Stimulated activated CD8-positive, alpha-beta memory T cell treated with anti-CD3 and anti-CD28 coated beads, Interleukin-4, amount 100 ng/mL, for 48 hours (primary cell): Measurements from ENCODE around the gene ADGRD1.
"Not testable (repeated sequence)": the region's sequence is repeated elsewhere in the genome, so short reads cannot be mapped to it uniquely, and the experiment has no call there.

Experiments
- DNase-seq: peaks from one replicate; pipeline ENCODE4 v3.0.0-alpha.2; 2020

The ADGRD1 gene

DNA sequence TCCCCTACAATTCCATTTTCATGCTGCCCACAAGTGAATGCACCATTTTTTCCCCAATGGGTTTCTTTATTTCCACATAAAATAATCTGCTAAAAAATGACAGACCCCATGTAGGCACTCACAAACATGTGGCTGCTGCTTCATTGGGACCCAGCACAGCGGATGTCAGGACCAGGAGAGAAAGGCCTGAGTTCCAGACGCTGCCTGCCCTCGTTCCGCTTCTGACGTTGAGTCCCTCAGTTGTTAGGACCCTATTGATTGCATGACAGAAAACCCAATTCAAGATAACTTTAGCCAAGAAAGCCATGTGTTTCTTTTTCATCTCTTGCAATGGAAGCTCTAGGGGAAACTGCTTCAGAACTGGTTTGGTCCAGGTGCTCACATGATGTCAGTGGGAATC is 34.6 kb downstream of the ADGRD1 start:
- no peak for DNase-seq

DNA sequence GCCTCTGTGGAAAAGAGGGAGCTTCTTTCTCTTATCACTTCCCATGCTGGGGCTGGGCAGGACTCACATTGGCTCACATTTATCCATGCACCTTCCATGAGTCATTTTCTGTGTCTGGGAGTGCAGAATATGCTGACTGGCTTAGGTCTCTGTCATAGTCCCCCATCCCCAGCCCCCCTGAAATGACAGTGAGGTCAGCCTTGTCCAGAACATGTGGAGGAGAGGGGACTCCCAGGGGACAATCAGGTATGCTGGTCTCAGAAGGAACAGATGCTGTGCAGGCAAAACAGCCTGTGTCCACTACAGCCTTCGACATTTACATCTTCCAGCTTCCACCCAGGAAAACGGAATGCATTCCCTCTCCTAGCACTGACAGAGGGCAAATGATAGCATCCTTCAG is 35.0 kb downstream of the ADGRD1 start:
- DNase-seq = no peak

DNA sequence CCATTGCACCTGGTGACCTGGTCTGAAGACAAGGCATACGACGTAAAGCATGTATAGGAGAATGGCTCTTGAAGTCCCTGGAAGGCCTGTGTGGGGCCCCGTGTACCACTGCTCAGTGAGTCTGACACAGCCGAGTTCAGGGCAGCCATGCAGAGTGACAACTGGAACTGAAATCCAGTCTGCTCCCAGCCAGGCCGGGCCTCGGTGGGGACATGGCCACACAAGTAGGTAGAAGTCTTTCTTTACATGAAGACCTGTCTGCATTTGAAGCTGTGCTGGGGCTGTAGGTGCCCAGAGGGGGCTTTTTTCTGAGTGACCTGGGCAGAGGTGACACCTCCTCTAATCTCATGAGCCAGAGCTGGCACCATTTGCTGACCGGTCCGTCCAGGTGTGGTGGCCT is 35.7 kb downstream of the ADGRD1 start:
- DNase-seq = no peak

DNA sequence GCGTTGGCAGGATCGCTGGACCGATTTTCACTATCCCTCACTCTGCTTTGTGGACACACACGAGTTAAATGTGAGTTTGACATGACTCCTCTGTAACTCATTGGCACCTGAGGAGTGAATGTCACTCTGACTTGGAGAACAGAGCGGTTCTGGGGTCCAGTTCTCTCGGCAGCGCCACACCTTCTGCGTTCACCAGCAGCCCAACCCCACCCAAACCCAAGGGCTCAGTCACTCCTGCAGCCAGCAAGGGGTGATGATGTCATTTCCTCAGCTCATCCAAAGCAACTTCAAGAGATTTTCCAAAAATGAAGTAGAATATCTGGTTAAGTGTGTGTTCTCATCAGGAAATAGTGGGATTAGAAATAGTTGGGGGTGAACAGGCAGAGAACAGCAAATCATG is 36.3 kb downstream of the ADGRD1 start:
- no peak for DNase-seq

DNA sequence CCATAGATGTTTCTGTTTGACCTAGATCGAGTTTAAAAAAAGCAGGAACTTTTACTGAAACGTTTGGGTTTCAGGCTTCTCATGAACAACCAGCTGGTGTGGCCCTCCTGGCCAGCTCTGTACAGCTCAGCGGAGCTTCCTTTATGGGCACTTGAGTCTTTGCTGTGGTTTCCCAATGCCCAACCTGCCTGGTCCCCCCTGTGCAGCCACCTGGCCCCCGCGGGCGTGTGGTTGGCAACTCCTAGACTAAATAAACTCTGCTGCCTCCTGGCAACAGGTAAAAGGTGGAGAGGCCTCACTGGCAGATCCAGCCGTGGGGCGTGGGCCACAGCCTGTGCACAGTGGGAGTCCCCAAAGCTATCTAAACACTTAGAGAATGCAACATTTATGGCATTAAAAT is 38.7 kb downstream of the ADGRD1 start:
- DNase-seq = no peak

DNA sequence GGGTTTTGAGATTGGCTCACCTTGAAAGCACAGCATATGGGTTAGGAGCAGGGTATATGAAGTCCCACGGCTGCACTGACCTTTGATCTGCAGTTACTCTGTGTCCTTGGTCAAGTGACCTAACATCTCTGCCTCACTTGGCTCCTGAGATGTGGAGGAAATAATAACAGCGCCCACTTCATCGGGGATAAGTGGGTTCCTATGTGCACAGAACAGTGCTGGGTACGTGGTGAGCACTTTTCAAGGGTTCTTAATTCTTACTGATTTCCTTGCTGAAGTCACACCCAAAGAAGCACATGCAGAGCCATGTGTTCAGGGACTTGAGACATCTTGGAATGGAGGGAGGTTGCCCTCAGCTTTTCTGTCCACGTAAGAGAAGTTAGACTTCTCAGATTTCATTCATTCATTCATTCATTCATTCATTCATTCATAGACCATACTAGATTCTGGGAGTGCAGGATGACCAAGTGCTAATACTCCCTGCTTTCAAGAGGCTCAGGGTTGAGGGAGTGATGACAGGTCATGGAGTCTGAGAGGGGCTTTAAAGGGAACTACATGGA is 39.4 kb downstream of the ADGRD1 start:
- no peak for DNase-seq

DNA sequence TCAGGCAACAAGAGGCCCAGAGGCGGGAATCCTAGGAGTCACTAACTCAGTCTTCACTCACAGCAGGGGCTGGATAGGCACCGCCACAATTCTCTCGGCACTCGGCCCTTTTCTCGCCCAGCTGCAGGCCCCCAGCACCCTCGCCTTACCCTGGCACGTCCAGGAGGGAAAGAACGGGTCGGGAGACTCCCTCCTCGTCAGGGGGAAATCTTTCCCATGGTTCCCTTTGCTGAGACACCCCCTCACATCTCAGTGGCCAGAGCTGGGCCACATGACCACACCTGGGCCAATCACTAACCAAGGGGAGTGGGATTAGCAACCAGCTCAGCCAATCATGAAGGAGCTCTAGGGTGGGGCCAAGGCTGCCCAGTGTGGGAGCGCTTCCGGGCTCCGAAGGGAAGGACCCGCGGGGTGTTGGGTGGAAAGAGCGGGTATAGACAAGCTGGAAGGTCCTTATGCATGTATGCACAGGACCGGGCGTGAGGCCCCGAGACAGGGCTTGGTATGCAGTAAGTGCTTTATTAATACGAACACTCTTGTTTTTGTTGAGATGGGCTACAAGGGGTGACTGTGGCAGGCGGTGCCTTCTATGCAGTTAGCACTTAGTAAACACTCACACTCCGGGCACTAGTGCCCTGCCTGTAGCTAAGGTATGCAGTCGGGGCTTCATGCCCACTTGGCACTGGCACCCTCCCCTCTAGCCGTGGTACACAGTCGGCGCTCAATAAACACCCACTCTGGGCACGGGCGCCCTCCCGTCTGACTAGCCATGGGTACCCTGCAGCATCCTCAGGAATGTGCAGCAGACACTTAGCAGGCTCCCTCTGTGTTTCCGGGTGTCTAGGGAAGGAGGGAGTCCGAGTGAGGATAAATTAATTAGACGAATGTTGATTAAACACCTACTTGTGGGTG is 40.3 kb downstream of the ADGRD1 start:
- no peak for DNase-seq

DNA sequence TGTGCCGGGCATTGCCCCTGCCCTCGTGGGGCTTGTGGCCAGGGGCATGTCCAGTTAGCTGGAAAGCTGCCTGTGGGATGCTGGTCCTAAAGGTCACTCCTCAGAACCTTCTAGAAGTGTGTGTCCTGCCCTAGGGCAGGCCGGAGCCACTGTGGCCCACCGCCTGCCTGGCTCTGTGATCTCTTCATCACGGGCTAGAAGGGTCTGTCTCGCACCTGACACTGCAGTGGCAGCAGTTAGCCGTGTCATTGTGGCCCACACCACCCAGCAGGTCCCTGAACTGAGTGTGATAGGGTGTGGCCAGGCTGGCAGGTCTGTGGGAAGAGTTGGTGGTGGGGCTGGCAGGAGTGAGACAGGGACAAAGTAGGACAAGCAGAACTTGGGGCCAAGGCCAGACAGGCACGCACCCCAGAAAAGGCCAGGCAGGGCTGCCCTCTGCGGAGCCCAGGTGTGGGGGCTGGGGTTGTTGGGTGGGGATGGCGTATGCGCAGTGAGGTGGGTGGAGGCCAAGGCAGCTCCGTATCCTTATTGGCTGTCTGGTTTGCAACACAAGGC is 41.2 kb downstream of the ADGRD1 start:
- DNase-seq = no peak

DNA sequence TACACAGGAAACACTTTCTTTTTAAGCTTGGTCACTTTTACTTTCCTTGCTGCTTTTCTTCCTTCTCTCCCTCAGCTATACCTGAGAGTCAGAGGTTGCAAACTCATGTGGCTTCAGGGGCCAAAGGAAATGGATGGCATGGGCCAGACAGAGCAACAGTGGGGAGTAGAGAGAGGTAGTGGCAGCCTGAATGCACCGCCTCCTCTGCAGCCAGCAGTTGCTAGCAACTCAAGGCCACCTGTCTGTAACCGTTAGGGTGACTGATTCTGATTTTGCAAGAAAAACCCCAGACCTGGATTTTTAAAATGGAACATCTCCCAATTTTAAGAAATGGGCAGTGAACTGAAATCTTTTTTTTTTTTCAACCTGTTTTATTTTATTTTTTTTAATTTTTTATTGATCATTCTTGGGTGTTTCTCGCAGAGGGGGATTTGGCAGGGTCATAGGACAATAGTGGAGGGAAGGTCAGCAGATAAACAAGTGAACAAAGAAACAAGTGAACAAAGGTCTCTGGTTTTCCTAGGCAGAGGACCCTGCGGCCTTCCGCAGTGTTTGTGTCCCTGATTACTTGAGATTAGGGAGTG is 41.8 kb downstream of the ADGRD1 start:
- not testable (repeated sequence) for DNase-seq

DNA sequence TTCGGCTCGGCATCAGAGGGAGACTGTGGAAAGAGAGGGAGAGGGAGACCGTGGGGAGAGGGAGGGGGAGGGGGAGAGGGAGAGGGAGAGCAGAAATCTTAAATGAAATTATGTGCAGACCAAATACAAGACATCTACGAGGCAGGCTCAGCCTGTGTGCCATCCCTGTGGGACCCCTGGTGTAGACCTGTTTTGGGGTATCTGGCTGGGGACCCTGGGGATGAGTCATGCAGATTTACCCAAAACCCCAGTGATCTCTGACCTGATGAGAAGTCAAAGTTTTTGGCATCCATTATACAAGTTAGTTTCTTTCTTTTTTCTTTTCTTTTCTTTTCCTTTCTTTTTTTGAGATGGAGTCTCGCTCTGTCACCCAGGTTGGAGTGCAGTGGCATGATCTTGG is 44.4 kb downstream of the ADGRD1 start:
- no peak for DNase-seq

DNA sequence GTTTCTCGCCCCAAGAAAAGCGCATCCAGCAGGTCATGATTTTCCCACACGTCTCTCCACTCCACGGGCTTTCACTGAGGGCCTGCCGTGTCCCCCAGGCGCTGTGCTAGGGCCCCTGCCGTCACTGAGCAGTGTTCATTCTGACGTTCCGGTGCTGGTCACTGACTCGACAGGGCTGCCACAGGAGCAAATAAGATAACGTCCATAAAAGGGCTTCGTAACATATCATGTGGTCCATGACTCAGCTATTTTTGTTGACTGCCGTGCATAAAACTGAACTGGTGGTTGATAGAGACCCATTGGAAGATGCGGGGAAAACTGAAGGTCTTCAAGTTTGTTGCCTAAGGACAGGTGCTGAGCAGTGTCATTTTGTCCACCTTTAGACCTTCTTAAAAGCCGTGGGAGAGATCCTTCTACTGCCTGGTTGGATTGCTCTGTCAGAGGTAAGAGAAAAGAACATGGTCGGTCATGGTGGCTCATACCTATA is 46.3 kb downstream of the ADGRD1 start:
- DNase-seq = no peak

DNA sequence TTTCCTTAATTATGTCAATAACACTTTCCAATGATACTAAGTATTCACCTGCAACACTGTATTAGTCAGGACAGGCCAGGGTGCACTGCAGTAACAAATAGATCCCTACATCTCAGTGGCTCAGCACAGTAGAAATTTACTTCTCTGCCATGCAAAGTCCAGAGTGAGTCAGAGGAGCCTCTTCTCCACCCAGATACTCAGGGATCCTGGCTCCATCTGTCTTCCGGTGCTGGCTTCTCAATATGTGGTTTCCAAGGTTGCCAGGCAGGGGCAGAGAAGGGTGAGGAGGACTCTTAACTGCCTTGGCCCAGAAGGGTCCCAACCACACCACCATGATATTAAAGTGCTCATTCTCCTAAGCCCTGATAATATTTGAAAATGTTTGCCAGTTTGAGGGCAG is 47.8 kb downstream of the ADGRD1 start:
- no peak for DNase-seq

DNA sequence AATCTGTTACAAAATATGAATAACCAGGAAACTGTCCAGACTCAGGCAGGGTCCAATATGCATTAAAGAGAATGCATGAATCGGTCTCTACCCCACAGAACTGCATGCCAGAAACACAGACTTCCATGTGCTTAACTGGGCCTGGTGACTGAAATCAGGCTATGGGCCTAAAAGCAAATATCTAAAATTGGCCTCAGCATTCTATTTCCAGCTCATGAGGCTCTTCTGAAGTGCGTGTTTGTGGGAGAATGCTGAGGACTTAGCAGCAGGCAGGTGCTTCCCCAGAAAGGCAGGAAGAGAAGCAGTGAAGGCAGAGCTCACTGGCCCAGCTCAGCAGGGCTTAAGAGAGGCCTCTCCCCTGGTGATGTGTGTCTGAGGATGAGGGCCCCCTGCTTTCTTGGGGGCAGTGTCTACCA is 48.5 kb downstream of the ADGRD1 start:
- no peak for DNase-seq

DNA sequence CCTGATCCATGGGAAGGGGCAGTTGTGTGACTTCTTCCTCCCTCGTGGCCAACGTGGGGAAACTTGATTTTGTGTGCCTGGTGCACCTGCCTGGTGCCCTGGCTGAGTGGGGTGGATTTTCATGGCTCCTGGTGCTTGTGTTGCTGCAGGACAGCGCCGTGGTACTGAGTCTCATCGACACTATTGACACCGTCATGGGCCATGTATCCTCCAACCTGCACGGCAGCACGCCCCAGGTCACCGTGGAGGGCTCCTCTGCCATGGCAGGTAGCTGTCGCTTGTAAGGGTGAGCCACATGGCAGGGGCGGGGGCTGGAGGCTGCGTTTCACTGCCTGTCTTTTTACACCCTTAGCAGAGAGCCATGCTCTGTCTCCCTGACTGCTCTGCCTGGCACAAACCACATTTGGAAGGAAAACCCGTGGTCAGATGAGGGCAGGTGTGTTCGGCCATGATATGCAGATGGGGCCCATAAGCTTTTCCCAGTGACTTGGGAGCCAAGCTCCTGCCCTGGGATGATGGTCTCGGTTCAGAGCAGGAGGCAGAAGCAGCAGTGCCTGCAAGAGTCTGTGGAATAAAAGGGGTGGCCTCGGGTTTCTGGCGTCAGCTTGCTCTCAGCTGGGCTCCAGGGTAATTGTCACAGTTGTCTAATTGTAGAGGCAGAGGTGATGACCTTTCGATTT is 49.5 kb downstream of the ADGRD1 start:
- no peak for DNase-seq

DNA sequence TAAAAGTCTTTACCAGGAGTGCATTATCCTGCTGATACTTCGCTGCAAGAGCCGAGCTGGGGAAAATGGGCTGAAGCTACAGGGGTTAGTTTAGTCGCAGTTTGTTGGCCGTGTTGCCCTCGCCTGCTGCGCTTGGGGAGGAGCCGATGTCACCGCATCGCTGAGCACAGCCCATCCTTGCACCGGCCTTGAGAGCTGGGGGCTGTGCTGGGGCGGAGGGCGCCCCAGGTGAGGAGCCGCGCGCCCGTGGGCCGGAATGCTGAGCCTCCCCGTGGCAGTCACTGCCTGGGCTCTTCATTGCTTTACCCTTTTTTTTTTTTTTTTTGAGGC is 50.0 kb downstream of the ADGRD1 start:
- no peak for DNase-seq

DNA sequence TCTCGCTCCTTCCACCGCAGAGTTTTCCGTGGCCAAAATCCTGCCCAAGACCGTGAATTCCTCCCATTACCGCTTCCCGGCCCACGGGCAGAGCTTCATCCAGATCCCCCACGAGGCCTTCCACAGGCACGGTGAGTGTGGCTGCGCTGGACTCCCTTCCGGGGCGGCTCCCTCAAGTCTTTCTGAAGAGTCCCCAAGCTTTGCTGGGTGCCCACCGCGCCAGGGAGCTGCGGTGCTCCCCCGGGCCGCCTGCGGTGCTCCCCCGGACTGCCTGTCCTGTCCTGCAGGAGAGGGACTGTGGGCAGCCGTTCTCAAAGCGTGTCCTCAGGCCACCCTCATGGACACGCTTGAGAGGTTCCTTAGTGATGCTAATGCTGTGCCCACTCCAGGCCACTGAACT is 50.5 kb downstream of the ADGRD1 start:
- no peak for DNase-seq

DNA sequence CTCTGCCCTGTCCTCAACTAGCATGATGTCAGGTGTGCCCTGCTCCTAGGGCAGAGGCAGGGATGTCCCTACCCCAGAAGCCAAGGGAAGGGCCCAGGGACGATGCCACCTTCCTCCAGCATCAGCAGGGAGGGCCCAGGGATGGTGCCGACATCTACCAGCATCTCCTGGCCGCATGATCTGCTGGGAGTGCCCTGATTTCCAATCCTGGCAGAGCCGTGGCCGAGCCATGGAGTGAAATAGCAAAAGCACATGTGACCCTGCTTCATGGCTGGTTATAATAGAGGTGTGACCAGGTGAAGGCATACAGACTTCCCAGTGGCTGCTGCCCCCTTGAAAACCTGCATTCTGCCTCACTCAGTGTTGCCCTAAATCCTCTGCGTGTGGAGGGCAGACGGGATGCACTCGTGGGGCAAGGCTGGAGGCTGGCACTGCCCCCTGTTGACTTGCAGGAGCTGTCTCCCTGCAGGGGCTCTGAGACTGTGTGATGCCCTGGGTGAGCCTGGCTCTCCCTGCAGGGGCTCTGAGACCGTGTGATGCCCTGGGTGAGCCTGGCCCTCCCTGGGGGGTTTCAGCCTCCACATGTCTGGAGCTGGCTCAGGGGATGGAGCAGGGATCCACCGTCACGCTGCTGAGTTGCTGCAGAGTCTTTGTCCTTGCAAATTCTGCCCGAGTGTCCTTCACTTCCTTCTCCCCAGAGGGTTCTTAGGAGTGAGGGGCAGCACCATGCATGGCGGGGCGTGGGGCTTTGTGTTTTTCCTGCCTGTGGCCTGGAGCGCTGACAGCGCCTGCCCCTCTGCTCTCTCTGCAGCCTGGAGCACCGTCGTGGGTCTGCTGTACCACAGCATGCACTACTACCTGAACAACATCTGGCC is 51.7 kb downstream of the ADGRD1 start:
- no peak for DNase-seq

DNA sequence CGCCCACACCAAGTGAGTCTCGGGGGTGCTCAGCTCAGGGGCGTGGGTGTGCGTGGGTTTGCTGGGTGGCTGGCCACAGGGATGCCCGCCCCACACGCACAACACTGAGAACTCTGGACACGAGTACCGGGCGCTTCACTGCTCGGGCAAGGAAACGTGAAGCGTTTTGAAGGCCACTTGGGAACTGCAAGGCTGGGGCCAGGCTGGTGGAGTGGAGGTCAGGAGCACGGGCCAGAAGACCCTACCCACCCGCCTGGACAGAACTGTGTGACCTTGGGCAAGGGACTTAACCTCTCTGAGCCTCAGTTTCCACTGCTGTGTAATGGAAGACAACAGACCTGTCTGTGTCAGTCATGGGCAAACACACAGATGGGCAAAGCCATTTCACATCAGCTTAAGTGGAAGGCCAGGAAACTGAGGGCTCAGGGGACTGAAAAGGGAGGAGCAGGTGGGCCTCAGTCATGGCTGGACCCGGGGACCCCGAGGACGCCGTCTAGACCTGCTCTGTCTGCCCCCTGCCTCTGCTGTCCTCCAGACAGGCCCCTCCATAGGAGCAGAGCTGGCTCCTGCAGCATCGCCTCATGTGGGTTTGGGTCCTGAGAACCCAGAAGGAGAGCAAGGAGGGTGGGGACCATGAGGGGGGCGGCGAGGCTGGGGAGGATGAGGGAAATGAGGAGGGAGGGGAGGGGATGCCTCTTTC is 52.5 kb downstream of the ADGRD1 start:
- DNase-seq = no peak

DNA sequence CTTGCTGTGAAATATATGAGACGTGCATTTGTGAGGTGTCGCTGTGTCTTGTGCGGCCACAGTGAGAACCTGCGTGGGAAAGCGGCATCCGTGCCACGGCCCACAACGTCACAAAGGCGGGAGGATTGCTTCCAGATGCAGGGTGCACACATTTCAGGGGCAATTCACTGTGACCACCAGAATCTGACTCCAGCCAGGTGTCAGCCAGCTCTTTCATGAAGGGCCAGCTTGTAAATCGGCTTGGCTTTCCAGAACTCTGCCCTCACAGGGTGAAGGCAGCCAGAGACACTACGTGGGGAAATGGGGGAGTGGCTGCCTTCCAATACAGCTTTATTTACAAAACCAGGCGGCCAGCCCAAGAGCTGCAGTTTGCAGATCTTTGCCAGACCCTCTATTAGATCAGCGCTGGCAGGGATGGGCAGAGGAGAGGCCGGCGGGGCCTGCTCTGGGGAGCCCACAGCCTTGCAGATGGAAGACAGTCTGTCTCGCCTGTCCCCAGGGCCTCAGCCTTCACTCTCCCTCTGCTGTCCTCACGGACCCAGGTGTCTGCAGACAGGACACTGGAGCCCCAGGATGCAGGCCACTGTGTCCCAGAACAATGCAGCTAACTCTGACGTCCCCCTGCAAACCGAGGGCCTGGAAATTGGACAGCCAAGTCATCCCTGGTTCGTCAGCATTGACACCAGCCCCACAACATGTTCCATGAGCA is 53.5 kb downstream of the ADGRD1 start:
- no peak for DNase-seq

DNA sequence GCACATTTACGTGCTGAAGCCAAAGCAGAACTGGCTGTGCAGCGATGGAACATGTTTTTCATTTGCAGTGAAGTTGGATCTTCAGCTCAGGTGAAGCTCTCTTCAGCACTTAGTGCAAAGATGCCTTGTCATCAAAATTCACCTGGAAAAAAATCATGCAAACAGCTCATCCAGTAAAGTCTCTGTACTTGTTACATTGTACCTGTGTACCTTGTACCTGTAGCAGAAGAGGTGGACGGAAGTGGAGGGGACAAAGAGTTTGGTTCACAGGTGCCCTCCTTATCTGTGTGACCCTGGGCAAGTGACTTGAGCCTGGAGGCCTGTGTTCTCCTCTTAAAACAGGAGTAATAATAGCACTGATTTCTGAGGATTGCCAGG is 54.0 kb downstream of the ADGRD1 start:
- no peak for DNase-seq
